Measurements from ENCODE around the gene ADSL. TPM values are rescaled to one million over a fixed set of nuclear protein-coding genes. Genes with fewer than 3 reads are reported as not detected.

Gene ADSL
- total and polyA plus RNA-seq, 9 of the 15 experiments (the other 6 are each of a cell fraction or from before 2014, with no cell fraction given) = 112 to 322 (median 146) TPM

- no peak for TF ChIP-seq NR2C2 (CRISPR knock-in tag; IDR thresholded peaks at IDR 0.05)
- peak; percentile 92 for TF ChIP-seq NR2C2 (tag; IDR thresholded peaks at IDR 0.05)
- TF ChIP-seq, protein P1, sequence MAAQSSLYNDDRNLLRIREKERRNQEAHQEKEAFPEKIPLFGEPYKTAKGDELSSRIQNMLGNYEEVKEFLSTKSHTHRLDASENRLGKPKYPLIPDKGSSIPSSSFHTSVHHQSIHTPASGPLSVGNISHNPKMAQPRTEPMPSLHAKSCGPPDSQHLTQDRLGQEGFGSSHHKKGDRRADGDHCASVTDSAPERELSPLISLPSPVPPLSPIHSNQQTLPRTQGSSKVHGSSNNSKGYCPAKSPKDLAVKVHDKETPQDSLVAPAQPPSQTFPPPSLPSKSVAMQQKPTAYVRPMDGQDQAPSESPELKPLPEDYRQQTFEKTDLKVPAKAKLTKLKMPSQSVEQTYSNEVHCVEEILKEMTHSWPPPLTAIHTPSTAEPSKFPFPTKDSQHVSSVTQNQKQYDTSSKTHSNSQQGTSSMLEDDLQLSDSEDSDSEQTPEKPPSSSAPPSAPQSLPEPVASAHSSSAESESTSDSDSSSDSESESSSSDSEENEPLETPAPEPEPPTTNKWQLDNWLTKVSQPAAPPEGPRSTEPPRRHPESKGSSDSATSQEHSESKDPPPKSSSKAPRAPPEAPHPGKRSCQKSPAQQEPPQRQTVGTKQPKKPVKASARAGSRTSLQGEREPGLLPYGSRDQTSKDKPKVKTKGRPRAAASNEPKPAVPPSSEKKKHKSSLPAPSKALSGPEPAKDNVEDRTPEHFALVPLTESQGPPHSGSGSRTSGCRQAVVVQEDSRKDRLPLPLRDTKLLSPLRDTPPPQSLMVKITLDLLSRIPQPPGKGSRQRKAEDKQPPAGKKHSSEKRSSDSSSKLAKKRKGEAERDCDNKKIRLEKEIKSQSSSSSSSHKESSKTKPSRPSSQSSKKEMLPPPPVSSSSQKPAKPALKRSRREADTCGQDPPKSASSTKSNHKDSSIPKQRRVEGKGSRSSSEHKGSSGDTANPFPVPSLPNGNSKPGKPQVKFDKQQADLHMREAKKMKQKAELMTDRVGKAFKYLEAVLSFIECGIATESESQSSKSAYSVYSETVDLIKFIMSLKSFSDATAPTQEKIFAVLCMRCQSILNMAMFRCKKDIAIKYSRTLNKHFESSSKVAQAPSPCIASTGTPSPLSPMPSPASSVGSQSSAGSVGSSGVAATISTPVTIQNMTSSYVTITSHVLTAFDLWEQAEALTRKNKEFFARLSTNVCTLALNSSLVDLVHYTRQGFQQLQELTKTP (IDR thresholded peaks at IDR 0.05; ENCODE audit: low read depth in 1 of 2, partially characterized antibody in 2 of 2) = no peak
- no peak for TF ChIP-seq FOXK1 (CRISPR knock-in tag; IDR thresholded peaks at IDR 0.05; ENCODE audit: borderline replicate concordance)
- TF ChIP-seq, protein P2, sequence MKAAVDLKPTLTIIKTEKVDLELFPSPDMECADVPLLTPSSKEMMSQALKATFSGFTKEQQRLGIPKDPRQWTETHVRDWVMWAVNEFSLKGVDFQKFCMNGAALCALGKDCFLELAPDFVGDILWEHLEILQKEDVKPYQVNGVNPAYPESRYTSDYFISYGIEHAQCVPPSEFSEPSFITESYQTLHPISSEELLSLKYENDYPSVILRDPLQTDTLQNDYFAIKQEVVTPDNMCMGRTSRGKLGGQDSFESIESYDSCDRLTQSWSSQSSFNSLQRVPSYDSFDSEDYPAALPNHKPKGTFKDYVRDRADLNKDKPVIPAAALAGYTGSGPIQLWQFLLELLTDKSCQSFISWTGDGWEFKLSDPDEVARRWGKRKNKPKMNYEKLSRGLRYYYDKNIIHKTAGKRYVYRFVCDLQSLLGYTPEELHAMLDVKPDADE (conservative IDR thresholded peaks at IDR 0.05; ENCODE audit: control insufficient read depth, low read depth, low read length) = peak; percentile 56; the same call in 1 of the 2 replicates
- TF ChIP-seq, protein P3, sequence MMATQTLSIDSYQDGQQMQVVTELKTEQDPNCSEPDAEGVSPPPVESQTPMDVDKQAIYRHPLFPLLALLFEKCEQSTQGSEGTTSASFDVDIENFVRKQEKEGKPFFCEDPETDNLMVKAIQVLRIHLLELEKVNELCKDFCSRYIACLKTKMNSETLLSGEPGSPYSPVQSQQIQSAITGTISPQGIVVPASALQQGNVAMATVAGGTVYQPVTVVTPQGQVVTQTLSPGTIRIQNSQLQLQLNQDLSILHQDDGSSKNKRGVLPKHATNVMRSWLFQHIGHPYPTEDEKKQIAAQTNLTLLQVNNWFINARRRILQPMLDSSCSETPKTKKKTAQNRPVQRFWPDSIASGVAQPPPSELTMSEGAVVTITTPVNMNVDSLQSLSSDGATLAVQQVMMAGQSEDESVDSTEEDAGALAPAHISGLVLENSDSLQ (IDR thresholded peaks at IDR 0.05) = peak; percentile 68
- TF ChIP-seq ZNF583 (CRISPR knock-in tag; IDR thresholded peaks at IDR 0.05) = 0 out of 2 replicates have a peak, but pooled peaks have one; percentile 8
- no peak for TF ChIP-seq ZNF347 (CRISPR knock-in tag; IDR thresholded peaks at IDR 0.05; ENCODE audit: low read depth)
- no peak for TF ChIP-seq ZNF436 (CRISPR knock-in tag; IDR thresholded peaks at IDR 0.05)
- peak; percentile 43 for TF ChIP-seq ZNF395 (CRISPR knock-in tag; IDR thresholded peaks at IDR 0.05)
- TF ChIP-seq HMG20B (CRISPR knock-in tag; IDR thresholded peaks at IDR 0.05) = no peak
- no peak for TF ChIP-seq EWSR1 (IDR thresholded peaks at IDR 0.05; ENCODE audit: borderline replicate concordance, low read depth, partially characterized antibody)
- TF ChIP-seq SMARCA5 (IDR thresholded peaks at IDR 0.05) = no peak
- no peak; the same call in 1 of the 2 replicates for TF ChIP-seq ZEB2 (IDR thresholded peaks at IDR 0.05)
- TF ChIP-seq KAT8 (IDR thresholded peaks at IDR 0.05; ENCODE audit: low read depth) = no peak
- TF ChIP-seq BMI1 (IDR thresholded peaks at IDR 0.05; ENCODE audit: low read length) = no peak
- TF ChIP-seq GATAD2B (IDR thresholded peaks at IDR 0.05; ENCODE audit: borderline replicate concordance) = no peak
- no peak; the same call in 1 of the 2 replicates for TF ChIP-seq HMGXB4 (CRISPR knock-in tag; IDR thresholded peaks at IDR 0.05)
Measured at GRCh38 chr22:40346185-40347118, at the start of gene ADSL (continued).

Data from K562 (cell line).